NT2/D1 (cell line): ENCODE data around the gene CDK14.

ENCODE experiments used
- SUZ12 ChIP-seq: IDR thresholded peaks from 2 replicates; pipeline ENCODE4 v1.6.1; 2011; ENCODE audit not compliant: insufficient read length, insufficient read depth; ENCODE audit errors: extremely low read depth
- YY1 ChIP-seq: IDR thresholded peaks from 2 replicates; pipeline ENCODE4 v1.6.1; 2011; ENCODE audit not compliant: insufficient read length, insufficient read depth
- ZNF274 ChIP-seq: IDR thresholded peaks from 2 replicates; pipeline ENCODE4 v1.6.1; 2011; ENCODE audit warnings: mild to moderate bottlenecking, low read depth, low read length

- TF ChIP-seq ZNF274 (no peak), YY1 (no peak), SUZ12 (no peak)
Measured at GRCh38 chr7:90876701-90877100, 280.6 kb downstream of the CDK14 start.
